GM18868 (cell line): ENCODE measurements around the gene CDKN3.
A peak's percentile ranks its signal among the peaks of the same experiment; 100 is the strongest.

ENCODE experiments used
- ATAC-seq: cut with Tn5 transposase; IDR thresholded peaks from one replicate; pipeline ENCODE4 v1.9.1; 2021; ENCODE audit warnings: mild to moderate bottlenecking, moderate library complexity; ENCODE audit not compliant: unreplicated experiment

Gene CDKN3, protein sequence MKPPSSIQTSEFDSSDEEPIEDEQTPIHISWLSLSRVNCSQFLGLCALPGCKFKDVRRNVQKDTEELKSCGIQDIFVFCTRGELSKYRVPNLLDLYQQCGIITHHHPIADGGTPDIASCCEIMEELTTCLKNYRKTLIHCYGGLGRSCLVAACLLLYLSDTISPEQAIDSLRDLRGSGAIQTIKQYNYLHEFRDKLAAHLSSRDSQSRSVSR

GRCh38 chr14:54396493-54397335 lies at the start of gene CDKN3:
CDKN3 (plus strand) TSS chr14:54397007; CDS start chr14:54397069, 62 bp downstream.
- ATAC-seq, result peak; percentile 98

DNA sequence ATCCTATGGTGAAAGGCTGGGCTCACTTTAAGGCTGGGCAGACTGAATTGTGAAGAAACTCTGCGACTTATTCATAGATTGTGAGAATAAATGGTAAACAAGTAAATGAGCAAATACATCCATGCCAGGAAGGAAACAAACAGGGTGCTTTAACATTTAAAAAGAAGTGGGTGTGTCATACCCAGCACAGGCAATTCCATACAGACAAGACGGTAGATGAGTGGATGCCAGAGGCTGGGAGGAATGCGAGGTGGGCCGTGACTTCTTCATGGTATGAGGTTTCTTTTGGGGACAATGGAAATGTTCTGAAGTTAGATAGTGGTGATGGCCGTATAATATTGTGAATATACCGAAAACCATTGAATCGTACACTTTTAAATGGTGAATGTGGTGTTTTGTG lies 49.8 kb upstream of the CDKN3 start:
- ATAC-seq, result no peak

GRCh38 chr14:54348001-54348611 lies 48.7 kb upstream of the CDKN3 start:
- peak; percentile 65 for ATAC-seq

DNA sequence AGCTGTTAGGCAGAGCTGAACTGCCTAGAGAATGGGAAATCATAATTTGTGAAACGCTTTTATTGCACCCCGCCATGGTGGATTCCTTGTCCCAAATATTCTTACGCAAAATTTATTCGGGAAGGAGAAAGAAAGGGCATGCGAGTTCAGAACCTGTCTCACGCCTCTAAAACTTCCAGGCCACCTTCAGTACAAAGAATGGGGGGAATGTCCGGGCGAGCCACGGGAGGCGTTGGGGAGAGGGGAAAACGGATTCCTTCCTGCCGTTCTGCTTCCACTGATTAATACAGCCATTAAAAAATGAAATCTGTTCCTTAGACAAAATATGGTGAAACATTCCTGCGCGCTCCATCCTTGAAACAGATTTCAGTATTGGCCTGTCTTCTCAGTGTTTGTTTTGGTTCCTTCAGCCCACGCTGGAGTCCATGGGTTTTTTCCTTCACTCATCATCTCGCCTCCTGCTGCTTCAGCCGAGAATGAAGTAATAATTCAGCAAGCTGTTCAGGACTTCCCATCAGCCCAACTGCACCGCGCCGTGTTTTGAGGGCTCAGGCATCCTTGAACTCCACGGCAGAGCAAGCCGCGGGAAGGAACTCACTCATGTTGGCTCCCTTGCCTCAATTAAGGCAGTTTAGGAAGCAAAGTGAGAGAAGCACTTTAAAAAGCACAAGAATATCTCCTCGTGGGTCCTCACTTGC lies 47.7 kb upstream of the CDKN3 start:
- ATAC-seq, result no peak

- no peak for ATAC-seq
Observed at GRCh38 chr14:54349713-54350112, 47.1 kb upstream of the CDKN3 start.

DNA sequence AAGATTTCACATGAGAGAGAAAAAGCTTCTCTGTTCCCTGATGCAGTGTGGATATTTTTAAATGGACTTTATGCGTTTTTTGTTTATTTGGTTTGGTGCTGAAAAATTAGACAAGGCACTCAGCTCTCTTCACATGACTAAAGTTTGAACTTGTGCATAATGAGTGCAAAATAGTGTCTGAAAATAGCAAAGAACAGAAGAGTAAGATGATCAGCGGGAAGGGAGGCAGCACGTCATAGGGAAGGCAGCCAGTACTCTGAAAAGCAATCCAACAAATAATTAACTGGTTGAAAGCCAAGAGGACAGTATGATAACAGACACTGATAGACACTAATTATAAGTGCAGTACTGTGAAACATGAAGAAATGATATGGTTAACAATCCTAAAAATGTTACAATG lies 46.6 kb upstream of the CDKN3 start:
- ATAC-seq, result no peak

GRCh38 chr14:54353266-54353665 lies 43.5 kb upstream of the CDKN3 start:
- no peak for ATAC-seq

GRCh38 chr14:54353694-54354093 lies 43.1 kb upstream of the CDKN3 start:
- no peak for ATAC-seq

- no peak for ATAC-seq
Observed at GRCh38 chr14:54354096-54354495, 42.7 kb upstream of the CDKN3 start.

- ATAC-seq, result no peak
Observed at GRCh38 chr14:54354968-54355641, 41.7 kb upstream of the CDKN3 start.

DNA sequence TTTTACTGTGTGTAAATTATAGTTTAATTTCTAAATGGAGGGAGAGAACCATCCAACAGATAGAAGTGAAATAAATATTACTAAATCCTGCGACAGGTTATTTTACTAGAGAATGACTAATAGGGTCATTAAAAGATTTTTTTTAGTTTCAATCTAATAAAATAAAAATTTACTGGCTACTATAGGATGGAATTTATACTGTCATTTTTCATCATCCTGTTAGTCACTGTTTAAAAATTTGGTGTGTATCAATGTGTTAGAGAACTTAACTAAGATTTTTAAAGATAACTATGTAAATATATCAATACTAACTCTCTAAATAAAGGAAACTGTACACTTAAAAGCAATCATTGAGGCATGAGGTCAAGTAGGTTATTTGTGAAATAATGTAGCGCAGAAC lies 41.1 kb upstream of the CDKN3 start:
- no peak for ATAC-seq

- no peak for ATAC-seq
Observed at GRCh38 chr14:54356172-54356571, 40.6 kb upstream of the CDKN3 start.

DNA sequence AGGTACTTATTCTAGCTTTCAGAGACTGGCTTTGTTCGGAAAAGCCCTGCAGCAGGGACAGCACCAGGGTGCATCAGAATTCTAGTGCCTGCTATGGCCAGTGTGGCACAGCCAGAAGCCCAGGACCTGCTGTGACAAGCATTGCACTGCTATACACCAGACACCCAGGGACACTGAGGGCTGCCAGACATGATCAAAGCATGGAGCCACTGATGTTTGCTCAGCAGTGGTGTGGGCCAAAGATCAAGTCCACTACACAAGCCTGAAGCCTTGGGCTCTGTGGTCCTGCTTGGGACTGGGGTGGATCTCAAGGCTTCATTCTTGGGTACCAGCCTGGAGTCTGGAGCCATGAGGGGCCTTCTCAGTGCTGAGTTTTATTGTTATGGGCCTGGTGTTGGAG lies 36.1 kb upstream of the CDKN3 start:
- no peak for ATAC-seq

DNA sequence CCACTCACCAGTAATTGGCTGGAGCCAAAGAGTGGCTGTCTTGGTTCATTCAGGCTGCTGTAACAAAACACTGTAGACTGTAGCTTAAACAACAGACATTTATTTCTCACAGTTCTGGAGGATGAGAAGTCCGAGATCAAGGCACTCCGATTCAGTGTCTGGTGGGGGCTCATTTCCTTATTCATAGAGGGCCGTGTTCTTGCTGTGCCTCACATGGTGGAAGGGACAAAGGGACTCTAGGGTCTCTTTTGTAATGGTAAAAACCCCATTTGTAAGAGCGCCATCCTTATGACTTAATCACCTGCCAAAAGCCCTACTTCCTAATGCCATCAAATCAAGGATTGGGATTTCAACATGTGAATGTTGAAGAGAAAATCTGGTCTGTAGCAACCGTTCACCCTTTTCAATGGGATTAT lies 34.7 kb upstream of the CDKN3 start:
- no peak for ATAC-seq

- no peak for ATAC-seq
Observed at GRCh38 chr14:54362759-54363437, 33.9 kb upstream of the CDKN3 start.

- no peak for ATAC-seq
Observed at GRCh38 chr14:54364555-54365415, 32.0 kb upstream of the CDKN3 start.

GRCh38 chr14:54366736-54367735 lies 29.8 kb upstream of the CDKN3 start:
- ATAC-seq, result peak; percentile 86

GRCh38 chr14:54368291-54368690 lies 28.5 kb upstream of the CDKN3 start:
- ATAC-seq, result no peak
